A172 (cell line): ENCODE data around the gene C1orf115. TPM values are rescaled to one million over a fixed set of nuclear protein-coding genes. Genes with fewer than 3 reads are reported as not detected.
"Not testable (repeated sequence)": the region's sequence is repeated elsewhere in the genome, so short reads cannot be mapped to it uniquely, and the experiment has no call there.

Source experiments
- DNase-seq: peaks from one replicate; pipeline ENCODE4 v3.0.0-alpha.2; 2015; ENCODE audit warnings: low spot score
- total RNA-seq: library from RNA; depleted of rRNA; stranded (reverse); fragments of >200 nt; shearing (Covaris generic); gene quantifications from 2 replicates; pipeline ENCODE4 v1.2.3, GENCODE V29; 2014; rRNA removed

C1orf115 gene
- total RNA-seq, 1 experiment from 2014 or later, result 1.2 TPM

- no peak for DNase-seq
Measured at GRCh38 chr1:220726634-220727033, 36.5 kb downstream of the C1orf115 start.

GRCh38 chr1:220727519-220727918 is 37.4 kb downstream of the C1orf115 start:
- no peak for DNase-seq

GRCh38 chr1:220730486-220730885 is 40.3 kb downstream of the C1orf115 start:
- DNase-seq, result no peak

GRCh38 chr1:220732137-220732536 is 42.0 kb downstream of the C1orf115 start:
- no peak for DNase-seq

GRCh38 chr1:220732621-220733020 is 42.5 kb downstream of the C1orf115 start:
- no peak for DNase-seq

GRCh38 chr1:220733086-220733601 is 43.0 kb downstream of the C1orf115 start:
- DNase-seq, result peak; percentile 90

- peak; percentile 75 for DNase-seq
Measured at GRCh38 chr1:220734571-220735326, 44.6 kb downstream of the C1orf115 start.

- not testable (repeated sequence) for DNase-seq
Measured at GRCh38 chr1:220736283-220736682, 46.1 kb downstream of the C1orf115 start.

GRCh38 chr1:220741349-220741748 is 51.2 kb downstream of the C1orf115 start:
- no peak for DNase-seq

GRCh38 chr1:220741825-220742224 is 51.7 kb downstream of the C1orf115 start:
- DNase-seq, result no peak

- no peak for DNase-seq
Measured at GRCh38 chr1:220742520-220742919, 52.4 kb downstream of the C1orf115 start.

- no peak for DNase-seq
Measured at GRCh38 chr1:220746851-220747250, 56.7 kb downstream of the C1orf115 start.

- no peak for DNase-seq
Measured at GRCh38 chr1:220747437-220748088, 57.4 kb downstream of the C1orf115 start.

- peak; percentile 10 for DNase-seq
Measured at GRCh38 chr1:220748089-220748934, 58.1 kb downstream of the C1orf115 start, which contains the start of gene MTARC2. Gene MTARC2 (plus strand): TSS chr1:220748322. CDS start chr1:220748532, 210 bp downstream.

Other genes with a start within 250 kb of the C1orf115 start
- 0.34 and 1.2 TPM in 2 replicates for gene MARK1, start 162.2 kb upstream of the C1orf115 start, total RNA-seq
- gene MTARC2, start 58.0 kb downstream of the C1orf115 start, total RNA-seq, result 0.55 and 0.89 TPM in 2 replicates
- not detected in 2 replicates for gene MTARC1, start 96.5 kb downstream of the C1orf115 start, total RNA-seq
- gene HLX, start 189.1 kb downstream of the C1orf115 start, total RNA-seq, result 3.7 and 5.3 TPM in 2 replicates